ENCODE results near the gene PARP3. TPM values are rescaled to one million over a fixed set of nuclear protein-coding genes. Genes with fewer than 3 reads are reported as not detected.
A peak's percentile ranks its signal among the peaks of the same experiment; 100 is the strongest.

PARP3 gene
- total RNA-seq, 4 donors from 2014 or later, result 10.9 to 19.0 (median 11.4) TPM

DNA sequence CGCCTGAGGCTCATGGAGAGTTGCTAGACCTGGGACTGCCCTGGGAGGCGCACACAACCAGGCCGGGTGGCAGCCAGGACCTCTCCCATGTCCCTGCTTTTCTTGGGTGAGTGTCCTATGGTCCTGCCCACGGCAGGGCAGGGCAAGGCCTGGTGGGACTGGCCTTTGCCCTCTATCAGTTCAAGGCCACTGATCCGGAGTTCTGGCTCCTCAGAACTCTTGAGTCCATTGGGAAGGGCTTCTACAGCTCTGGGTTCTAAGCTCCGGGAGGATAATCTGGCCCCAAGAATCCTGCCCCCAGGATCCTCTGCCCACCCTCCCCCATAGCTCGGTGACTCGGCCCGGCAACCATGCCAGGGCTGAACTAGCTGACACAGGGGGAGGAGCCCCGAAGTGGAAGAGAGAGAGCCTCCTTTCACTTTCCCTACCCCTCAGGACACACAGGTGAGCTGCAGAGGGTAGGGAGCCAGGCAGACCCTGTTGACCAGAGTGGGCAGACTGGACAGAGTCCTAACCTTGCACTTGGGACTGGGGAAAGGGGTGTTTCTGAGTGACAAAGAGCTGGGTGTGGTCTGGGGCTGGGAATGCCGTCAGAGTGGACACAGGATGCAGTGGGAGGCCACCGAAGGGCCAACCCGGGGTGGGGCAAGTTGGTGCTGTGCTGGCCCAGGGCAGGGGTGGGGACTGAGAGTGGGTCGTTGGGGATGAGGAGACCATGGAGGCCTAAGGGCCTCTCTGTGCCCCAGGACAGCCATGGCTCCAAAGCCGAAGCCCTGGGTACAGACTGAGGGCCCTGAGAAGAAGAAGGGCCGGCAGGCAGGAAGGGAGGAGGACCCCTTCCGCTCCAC is 664 bp downstream of the PARP3 start:
- Histone ChIP-seq H3K27ac (peak overlapping the region; percentile 92 to 100 (median 95)), H3K27me3 (no peaks in the 10 kb centered on the region), H3K9me3 (no peaks in the 10 kb centered on the region), H3K4me1 (peaks cover 23 to 29% of the 10 kb centered on the region in 2 donors), H3K4me3 (peak overlapping the region; percentile 52 to 88 (median 66)), H3K36me3 (peaks cover 0 to 26% of the 10 kb centered on the region in 2 donors)
- DNase-seq (peak in 1 of 2 donors; percentile 72), ATAC-seq (peak; percentile 42 to 58)
- TF ChIP-seq CTCF (IDR thresholded peaks at IDR 0.05 in 4 of 5, conservative IDR thresholded peaks at IDR 0.05 in 1 of 5) (no peak), POLR2A (IDR thresholded peaks at IDR 0.05) (peak in 1 of 2 donors; percentile 29)
- in situ Hi-C loops (cut with MboI; ENCODE audit: low sequenced_read_pairs in 4 of 4) (loop anchor here in 2 of 4 donors (10.0 kb wide), 1 partner anchor 52 kb away; the partner anchor contains the start of gene RPL29 (in 2 of the 2)), intact Hi-C loops (cut with DNase I; ENCODE audit: low total_unique reads) (loop anchor here (1.0 kb wide), 4 partner anchors 13 to 211 kb away; partner anchors contain the start of genes ABHD14B, DUSP7 and POC1A)

- Histone ChIP-seq H3K4me3 (peak overlapping the region in 2 of 4 donors; percentile 59 to 88), H3K4me1 (peaks cover 23 to 29% of the 10 kb centered on the region in 2 donors), H3K36me3 (peaks cover 0 to 25% of the 10 kb centered on the region in 2 donors), H3K27ac (peak overlapping the region; percentile 92 to 100 (median 95)), H3K9me3 (no peaks in the 10 kb centered on the region), H3K27me3 (no peaks in the 10 kb centered on the region)
- in situ Hi-C loops (cut with MboI; ENCODE audit: low sequenced_read_pairs in 4 of 4), result loop anchor here in 2 of 4 donors (10.0 kb wide), 1 partner anchor 51 kb away; the partner anchor contains the start of gene RPL29 (in 2 of the 2)
- DNase-seq, result no peak
- intact Hi-C loops (cut with DNase I; ENCODE audit: low total_unique reads), result no loop called here
- TF ChIP-seq POLR2A (IDR thresholded peaks at IDR 0.05), result no peak
- no peak for TF ChIP-seq CTCF (IDR thresholded peaks at IDR 0.05 in 4 of 5, conservative IDR thresholded peaks at IDR 0.05 in 1 of 5)
- no peak for ATAC-seq
Observed at GRCh38 chr3:51943451-51944391, 1.6 kb downstream of the PARP3 start.

- in situ Hi-C loops (cut with MboI; ENCODE audit: low sequenced_read_pairs in 4 of 4), result loop anchor here in 2 of 4 donors (10.0 kb wide), 1 partner anchor 50 kb away; the partner anchor contains the start of gene RPL29 (in 2 of the 2)
Observed at GRCh38 chr3:51944451-51945021, 2.4 kb downstream of the PARP3 start.

More at GRCh38 chr3:51944451-51945021, 2.4 kb downstream of the PARP3 start:
- intact Hi-C loops (cut with DNase I; ENCODE audit: low total_unique reads), result no loop called here
- Histone ChIP-seq H3K36me3 (peaks cover 0 to 21% of the 10 kb centered on the region in 2 donors), H3K4me3 (no peak overlapping the region), H3K9me3 (no peaks in the 10 kb centered on the region), H3K4me1 (peaks cover 23 to 29% of the 10 kb centered on the region in 2 donors), H3K27ac (no peak overlapping the region), H3K27me3 (no peaks in the 10 kb centered on the region)
- TF ChIP-seq CTCF (IDR thresholded peaks at IDR 0.05 in 4 of 5, conservative IDR thresholded peaks at IDR 0.05 in 1 of 5) (no peak), POLR2A (IDR thresholded peaks at IDR 0.05) (no peak)
- ATAC-seq (no peak), DNase-seq (no peak)

Measured in gastrocnemius medialis (tissue), 4 donors.